ENCODE measurements around the gene RAB39B.

DNA sequence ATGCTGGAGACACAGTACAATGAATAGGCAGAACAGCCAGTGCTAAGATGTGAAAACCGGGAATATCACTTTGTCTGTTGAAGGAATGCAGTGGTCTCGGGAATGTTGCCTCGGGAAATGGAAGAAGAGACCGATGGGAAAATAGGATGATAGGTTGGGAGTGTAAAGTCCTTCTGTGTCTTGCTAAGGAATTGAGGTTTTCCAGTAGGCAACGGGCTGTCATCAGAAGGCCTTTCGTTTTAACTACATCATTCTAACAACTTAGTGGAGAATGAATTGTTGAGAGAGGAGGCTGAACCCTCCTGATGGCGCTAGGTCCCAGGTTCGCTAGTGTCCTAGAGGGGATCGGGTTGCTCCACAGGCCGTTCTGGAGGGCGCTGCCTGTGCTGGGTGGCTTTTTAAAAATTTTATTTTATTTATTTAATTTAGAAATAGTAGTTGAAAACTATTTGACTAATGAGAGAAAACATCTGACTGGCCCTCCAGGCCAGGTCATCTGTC is 47.3 kb downstream of the RAB39B start:
- no peak for TF ChIP-seq EP300 (IDR thresholded peaks at IDR 0.05)
- TF ChIP-seq, protein P1, sequence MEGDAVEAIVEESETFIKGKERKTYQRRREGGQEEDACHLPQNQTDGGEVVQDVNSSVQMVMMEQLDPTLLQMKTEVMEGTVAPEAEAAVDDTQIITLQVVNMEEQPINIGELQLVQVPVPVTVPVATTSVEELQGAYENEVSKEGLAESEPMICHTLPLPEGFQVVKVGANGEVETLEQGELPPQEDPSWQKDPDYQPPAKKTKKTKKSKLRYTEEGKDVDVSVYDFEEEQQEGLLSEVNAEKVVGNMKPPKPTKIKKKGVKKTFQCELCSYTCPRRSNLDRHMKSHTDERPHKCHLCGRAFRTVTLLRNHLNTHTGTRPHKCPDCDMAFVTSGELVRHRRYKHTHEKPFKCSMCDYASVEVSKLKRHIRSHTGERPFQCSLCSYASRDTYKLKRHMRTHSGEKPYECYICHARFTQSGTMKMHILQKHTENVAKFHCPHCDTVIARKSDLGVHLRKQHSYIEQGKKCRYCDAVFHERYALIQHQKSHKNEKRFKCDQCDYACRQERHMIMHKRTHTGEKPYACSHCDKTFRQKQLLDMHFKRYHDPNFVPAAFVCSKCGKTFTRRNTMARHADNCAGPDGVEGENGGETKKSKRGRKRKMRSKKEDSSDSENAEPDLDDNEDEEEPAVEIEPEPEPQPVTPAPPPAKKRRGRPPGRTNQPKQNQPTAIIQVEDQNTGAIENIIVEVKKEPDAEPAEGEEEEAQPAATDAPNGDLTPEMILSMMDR (IDR thresholded peaks at IDR 0.05) = no peak

Data from tibial nerve (tissue), 4 donors.